GM21723 (cell line): ENCODE data around the gene ZNF282.
"Not testable (repeated sequence)": the region's sequence is repeated elsewhere in the genome, so short reads cannot be mapped to it uniquely, and the experiment has no call there.

ENCODE experiments used
- ATAC-seq: cut with Tn5 transposase; IDR thresholded peaks from one replicate; pipeline ENCODE4 v1.9.1; 2021; ENCODE audit warnings: mild to moderate bottlenecking, moderate library complexity; ENCODE audit not compliant: unreplicated experiment

ZNF282 gene

DNA sequence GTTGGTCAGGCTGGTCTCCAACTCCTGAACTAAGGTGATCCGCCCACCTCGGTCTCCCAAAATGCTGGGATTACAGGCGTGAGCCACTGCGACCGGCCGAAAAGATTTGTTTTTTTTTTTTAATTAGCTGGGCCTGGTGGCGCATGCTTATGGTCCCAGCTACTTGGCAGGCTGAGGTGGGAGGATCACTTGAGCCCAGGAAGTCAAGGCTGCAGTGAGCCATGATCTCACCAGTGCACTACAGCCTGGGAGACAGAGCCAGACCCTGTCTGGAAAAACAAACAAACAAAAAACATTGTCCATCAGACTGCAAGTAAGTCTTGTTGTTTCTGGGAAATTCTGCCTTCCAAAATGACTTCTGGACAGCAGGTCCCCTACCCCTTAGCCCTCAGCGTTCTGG, 27.8 kb downstream of the ZNF282 start:
- ATAC-seq, result no peak

DNA sequence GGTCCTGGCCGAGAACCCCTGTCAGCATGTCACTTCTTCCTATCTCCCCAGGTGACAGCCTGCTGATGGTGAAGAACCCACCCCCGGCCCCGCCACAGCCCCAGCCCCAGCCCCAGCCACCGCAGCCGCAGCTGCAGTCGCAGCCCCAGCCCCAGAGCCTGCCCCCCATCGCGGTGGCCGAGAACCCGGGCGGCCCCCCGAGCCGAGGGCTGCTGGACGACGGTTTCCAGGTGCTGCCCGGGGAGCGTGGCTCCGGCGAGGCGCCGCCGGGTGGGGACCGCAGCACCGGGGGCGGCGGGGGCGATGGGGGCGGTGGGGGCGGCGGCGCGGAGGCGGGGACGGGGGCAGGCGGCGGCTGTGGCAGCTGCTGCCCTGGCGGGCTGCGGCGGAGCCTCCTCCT, 28.4 kb downstream of the ZNF282 start:
- ATAC-seq, result no peak

DNA sequence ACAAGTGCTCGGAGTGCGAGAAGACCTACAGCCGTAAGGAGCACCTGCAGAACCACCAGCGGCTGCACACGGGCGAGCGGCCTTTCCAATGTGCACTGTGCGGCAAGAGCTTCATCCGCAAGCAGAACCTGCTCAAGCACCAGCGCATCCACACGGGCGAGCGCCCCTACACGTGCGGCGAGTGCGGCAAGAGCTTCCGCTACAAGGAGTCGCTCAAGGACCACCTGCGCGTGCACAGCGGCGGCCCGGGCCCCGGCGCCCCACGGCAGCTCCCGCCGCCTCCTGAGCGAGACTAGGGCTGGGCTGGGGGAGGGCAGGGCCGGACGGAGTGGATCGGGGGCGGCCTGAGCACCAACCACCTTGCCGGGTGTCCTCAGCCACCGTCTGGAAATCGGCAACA, 29.0 kb downstream of the ZNF282 start:
- no peak for ATAC-seq

DNA sequence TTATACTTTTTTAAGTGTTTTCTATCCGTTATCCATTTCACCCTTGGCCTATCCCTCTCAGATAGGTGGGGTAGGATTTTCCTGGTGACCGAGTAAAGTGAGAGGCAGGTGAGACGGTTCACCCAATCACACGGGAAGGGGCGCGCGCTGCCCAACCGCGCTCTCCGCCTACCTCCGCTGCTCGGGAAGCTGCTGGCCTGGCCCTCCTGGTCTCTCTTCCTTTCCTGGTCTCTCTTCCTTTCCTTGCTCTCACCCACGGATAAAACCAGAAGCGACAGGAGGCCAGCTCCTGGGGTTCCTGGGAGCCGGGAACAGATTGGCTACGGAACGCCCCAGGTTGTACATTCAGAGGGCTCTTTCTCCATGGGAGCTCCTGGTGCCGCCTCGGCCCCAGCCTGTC, 29.8 kb downstream of the ZNF282 start:
- no peak for ATAC-seq

DNA sequence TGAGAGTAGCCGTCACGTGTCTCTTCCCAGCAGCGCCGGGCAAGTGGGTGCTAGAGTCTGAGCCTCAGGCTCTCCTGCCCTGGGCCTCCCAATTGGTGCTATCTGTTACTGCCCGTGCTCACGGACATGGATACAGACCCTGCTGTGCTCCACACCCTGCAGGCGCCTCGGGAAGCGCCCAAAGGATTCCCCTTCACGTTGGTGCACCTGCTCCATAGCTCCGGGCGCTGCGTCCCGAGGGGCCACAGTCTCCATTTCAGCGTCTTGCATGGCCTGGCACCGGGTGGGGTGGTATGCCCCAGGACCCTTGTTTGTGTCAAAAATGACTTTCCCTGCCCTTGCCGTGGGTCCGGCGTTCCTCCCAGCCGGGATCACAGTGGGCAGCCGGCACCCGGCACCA, 30.3 kb downstream of the ZNF282 start:
- ATAC-seq, result no peak

DNA sequence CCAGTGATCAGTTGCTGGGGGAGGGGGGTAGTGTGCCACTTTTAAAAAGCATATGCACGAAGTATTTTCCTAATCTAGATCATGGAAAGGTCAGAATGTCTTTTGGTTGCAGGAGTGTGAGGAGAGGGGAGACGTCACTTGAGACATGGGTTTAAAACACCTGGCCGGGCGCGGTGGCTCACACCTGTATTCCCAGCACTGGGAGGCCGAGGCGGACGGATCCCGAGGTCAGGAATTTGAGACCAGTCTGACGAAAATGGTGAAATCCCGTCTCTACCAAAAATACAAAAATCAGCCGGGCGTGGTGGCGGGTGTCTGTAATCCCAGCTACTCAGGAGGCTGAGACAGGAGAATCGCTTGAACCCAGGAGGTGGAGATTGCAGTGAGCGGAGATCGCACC, 31.0 kb downstream of the ZNF282 start:
- ATAC-seq, result not testable (repeated sequence)

DNA sequence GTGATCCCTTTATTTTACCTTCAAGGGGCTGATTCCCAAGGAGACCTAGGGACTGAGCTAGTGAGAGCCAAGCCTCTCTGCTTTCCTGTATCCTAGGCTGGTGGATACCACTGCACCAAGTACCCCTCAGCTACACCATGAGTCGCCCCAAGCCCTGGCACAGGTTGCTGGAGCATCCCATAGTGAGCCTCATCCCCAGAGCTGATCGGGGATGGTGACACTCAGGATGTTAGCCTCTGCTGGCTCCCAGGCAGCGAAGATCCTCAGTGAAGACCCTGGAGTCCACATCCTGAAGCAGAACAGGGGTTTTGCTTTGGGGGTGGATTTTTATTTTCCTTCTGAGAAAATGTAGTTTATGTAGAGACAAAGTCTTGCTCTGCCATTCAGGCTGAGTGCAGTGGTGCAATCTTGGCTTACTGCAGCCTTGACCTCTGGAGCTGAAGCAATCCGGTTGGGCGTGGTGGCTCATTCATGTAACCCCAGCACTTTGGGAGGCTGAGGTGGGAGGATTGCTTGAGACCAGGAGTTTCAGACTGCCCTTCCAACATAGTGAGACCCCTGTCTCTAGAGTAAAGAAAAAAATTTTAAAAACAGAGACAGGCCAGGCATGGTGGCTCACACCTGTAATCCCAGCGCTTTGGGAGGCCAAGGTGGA, 31.6 kb downstream of the ZNF282 start:
- ATAC-seq, result no peak

DNA sequence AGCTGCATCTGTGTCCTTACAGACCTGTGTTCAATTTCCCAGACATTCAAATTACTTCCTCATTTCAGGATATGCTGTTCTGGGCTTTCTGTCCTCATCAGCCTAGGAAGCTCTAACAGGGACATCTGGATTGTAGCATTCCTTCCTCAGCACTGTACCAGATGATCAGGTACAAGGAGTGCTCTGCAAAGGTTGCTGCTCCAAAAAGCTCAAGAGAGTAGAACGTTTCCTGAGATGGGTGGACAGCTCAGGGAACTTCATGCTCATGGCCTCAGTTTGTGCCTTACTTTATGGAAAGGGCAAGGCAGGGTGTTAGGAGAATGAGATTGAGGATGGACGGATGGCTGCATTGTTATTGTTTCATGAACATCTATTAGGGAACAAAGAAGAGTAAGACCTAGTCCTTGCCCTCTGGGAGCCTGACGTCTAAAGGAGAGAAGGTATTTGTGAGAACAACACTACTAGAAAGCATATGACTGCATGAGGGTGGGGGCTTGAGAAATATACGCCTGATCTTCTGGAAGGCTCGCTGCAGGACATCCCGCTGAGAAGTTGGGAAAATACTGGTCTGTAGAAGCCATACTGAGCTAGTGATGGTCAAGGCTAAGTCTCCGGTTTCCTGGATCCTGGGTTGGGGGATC, 33.6 kb downstream of the ZNF282 start:
- no peak for ATAC-seq

DNA sequence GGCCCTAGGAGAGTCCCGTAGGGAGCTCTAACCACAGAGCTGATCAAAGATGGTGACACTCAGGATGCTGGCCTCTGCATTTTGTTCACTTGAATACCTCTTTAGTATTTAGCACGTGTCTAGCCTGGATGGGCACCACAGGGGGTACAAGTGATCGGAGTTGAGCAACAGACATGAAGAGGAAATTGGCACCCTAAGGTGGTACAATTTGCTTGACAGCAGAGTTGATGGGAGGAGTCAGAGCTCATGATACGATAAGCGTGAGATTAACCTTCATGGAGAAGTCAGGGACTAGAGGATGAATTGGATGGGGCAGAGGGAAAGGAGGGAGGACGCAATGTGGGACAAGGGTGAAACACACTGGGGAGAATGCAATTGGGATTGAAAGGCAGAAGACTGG, 34.2 kb downstream of the ZNF282 start:
- ATAC-seq, result no peak

DNA sequence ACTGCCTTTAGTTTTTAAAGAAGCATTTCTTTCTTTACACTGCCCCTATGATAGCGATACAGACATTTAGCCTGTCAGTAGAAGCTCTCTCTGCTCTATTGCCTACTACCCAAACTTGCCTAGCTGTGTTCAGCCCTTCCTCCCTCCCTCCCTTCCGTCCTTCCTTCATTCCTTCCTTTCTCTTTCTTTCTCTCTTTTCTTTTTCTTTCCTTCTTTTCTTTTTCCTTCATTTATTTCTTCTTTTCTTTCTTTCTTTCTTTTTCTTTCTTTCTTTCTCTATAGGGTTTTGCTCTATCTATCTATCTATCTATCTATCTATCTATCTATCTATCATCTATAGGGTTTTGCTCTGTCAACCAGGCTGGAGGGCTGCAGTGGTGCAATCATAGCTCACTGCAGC, 37.0 kb downstream of the ZNF282 start:
- ATAC-seq, result no peak

DNA sequence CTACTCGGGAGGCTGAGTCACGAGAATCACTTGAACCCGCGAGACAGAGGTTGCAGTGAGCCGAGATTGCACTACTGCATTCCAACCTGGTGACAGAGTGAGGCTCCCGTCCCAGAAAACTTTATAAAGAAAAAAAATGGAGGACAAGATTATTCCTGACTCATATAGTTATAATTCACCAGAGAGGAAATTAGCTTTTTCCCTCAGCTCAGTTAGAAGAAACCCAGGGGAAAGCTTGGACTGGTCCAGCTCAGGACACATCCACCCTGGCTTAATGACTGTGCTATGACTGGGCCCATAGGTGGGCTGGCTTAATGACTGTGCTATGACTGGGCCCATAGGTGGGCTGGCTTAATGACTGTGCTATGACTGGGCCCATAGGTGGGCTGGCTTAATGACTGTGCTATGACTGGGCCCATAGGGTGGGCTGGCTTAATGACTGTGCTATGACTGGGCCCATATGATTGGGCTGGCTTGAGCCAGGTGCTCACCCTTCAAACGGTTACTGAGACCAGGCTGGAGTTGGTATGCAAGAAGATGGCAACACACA, 38.4 kb downstream of the ZNF282 start:
- not testable (repeated sequence) for ATAC-seq

DNA sequence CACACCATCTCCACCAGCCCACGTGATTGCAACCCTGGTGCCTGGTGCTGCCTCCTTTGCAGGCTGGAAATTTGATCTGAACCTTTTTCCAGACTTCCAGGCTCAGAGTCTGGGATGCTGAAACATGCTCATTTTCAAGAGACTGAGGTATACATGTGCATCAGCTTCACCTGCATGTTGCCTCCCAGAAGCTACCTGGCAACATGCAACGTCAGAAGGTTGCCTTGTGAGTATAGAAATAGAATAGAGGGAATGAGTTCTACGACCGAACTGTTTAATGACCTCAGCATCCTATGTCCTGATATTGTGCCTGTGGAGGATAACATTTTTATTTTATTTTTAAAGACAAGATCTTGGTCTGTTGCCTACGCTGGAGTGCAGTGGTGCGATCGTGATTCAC, 42.2 kb downstream of the ZNF282 start:
- ATAC-seq, result no peak

DNA sequence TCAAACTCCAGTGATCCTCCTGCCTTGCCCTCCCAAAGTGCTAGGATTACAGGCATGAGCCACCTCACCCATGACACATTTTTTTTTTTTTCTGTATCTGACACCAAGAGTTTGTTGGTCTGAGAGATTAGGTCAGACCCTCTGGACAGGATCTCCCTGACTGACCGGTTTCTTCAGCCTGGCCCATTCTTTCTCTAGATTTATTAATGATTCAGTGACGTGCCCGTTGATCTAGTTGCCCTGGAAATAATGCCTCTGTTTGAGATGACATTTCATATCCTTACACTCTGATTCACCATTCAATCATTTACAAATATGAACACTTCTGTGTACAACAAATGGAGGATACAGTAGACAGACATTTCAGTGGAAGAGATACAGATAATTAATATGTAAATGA, 42.7 kb downstream of the ZNF282 start:
- ATAC-seq, result no peak

DNA sequence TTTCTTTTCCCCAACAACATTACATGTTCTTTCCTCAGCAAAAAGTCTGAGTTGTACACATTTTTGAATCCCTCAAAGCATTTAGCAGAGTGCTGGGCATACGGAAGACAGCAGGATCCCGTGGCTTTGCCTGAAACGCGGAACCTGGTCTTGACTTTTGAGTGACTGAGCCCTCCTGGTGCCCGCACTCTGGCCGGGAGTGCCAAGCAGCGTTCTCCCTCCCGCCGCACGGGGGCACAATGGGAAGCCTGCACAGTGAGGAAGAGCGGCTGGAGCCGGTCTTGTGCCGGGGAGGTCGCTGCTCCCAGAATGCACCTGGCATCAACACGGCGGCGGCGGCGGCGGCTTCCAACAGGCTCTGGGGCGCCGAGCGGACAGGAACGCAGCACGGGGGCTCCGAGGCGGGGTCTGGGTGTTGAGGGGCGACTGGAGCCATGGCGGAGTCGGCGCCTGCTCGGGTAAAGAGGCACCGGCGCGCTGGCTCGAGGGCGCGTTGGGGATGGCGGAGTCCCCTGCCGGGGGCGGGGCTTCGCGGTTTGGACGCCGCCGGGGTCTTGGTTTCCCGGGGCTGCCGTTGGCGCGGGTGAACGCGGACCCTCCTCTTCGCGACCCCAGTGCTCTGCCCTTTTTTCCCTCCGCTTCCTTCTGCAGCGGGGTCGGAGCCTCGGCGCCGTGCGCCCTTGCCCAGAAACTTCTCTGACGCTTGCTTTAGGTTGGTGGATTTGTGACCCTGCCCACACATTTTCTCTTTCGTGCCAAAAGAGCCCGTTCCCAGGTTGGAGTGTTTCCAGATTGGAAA, 44.2 kb downstream of the ZNF282 start, which contains the start of gene ZNF212:
TSS of gene ZNF212 (plus strand) at position 307 of the 799 bp plus-strand sequence. CDS start at position 435, 128 bp downstream.
- ATAC-seq, result peak; percentile 99

DNA sequence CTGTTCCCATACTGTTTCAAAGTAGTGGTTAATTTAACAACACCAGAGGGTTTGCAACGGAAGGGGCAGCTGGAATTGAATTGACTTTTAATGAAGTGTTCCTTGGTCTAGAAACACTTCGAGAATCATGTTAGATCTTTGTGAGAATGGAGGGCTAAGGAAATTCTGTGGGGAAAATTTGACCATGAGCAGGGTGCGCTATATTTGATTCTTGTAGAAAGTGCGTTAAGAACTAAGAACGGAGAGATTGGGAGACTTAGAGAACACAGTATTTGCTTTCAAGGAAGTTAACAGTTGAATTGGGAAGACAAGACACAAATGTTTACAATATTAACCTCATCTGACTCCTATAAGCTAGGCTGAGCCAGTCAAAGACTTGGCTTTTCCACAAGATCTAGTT, 45.3 kb downstream of the ZNF282 start:
- no peak for ATAC-seq

DNA sequence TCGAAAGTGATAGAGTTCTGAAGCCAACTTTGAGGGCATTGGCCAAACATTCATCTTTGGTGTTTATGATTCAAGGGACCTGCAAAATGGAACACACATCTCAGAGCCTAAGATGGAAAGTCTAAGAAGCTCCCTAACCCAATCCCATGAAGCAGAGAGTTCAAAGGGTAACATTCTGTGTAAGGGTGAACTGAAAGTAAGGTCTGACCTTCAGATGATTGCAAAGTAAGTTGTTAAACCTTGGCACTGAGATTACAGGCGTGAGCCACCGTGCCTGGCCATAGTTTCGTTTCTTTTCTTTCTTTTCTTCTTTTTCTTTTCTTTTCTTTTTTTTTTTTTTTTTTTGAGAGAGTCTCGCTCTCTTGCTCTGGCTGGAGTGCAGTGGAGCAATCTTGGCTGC, 46.4 kb downstream of the ZNF282 start:
- no peak for ATAC-seq

DNA sequence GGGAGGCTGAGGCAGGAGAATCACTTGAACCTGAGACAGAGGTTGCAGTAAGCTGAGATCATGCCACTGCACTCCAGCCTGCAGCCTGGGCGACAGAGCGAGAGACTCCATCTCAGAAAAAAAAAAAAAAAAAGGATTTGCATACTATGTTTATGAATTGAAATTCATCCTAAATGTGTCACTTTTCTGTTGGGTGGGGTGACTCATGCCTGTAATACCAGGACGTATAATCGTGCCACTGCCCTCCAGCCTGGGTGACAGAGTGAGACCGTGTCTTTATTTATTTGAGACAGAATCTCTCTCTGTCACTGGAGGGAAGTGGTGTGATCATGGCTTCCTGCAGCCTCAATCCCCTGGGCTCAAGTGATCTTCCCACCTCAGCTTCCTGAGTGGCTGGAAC, 49.9 kb downstream of the ZNF282 start:
- peak; percentile 58 for ATAC-seq

DNA sequence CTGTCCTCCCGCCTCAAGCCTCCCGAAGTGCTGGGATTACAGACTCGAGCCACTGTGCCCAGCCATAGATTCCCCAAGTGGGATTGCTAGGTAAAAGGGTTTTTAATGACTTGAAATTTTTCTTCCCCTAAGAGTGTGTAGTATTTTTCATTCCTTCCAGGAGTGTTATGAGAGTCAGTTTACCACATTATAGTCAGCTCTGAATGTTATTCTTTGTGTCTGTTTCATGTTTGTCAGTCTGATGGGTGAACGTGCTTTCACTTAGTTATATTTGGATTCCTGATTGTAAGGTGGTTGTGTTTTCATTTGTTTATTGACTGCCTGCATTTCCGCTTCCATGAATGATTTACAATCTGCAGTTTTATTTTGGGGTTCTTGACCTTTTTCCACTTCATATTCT, 50.4 kb downstream of the ZNF282 start:
- peak; percentile 24 for ATAC-seq

DNA sequence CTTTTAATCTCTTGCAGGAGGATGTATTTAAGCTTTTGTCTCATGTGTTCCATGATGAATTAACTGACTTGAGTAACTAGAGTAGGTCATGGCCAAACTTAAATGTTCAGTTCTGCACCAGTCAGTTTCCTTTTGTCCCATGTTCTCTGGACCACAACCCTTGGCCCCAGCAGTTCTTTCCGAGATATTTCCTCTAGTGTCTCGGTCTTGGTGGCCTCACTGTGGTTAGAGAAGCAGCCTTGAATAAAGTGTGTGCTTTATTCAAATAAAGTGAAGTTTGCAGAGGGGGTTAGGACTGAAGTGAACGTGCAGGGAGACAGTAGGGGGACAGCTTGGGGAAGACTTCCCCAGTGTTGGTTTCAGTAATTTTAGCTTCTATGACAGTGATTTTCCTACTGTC, 53.4 kb downstream of the ZNF282 start:
- ATAC-seq, result peak; percentile 41

DNA sequence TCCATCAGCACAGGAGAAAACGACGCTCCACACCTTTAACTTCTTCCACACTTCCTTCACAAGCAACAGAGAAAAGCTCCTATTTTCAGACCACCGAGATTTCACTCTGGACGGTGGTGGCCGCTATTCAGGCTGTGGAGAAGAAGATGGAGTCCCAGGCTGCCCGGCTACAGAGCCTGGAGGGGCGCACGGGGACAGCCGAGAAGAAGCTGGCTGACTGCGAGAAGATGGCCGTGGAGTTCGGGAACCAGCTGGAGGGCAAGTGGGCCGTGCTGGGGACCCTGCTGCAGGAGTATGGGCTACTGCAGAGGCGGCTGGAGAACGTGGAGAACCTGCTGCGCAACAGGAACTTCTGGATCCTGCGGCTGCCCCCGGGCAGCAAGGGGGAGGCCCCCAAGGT, 54.8 kb downstream of the ZNF282 start:
- not testable (repeated sequence) for ATAC-seq

DNA sequence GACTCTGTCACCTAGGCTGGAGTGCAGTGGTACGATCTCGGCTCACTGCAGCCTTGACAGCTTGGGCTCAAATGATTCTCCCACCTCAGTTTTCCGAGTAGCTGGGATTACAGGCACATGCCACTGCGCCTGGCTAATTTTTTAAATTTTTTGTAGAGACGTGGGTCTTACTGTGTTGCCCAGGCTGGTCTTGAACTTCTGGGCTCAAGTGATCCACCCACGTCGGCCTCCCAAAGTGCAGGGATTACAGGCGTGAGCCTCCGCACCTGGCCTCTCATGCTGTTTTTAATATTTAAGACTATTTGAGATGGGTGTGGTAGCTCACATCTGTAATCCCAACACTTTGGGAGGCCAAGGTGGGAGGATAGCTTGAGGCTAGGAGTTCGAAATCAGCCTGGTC, 56.2 kb downstream of the ZNF282 start:
- not testable (repeated sequence) for ATAC-seq

DNA sequence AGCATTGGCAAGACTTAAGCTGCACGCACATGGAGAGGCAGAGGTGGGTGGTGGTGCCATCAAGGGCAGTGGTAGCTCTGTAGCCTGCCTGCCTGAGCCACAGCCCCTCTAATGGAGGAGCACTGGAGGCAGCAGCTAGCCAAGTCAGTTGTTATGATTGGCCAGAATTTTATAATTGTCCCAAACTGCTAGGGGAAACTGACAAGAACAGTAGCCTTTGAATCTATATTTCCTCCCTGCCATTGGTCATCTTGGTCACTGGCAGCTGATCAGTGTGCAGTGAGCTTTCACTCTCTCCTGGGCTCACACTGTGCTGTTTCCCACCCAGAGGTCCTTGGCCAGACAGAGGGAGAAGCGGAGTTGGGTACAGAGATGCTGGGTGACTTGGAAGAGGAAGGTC, 57.0 kb downstream of the ZNF282 start:
- ATAC-seq, result no peak
